Activated CD4-positive, CD25-positive, alpha-beta regulatory T cell (primary cell): ENCODE measurements around the gene TUBB.
"Not testable (repeated sequence)": the region's sequence is repeated elsewhere in the genome, so short reads cannot be mapped to it uniquely, and the experiment has no call there.

Source experiments
- DNase-seq, 4 experiments: peaks; one replicate each; lab custom pipeline; 2025; lab: John Stamatoyannopoulos, UW

TUBB gene

DNA sequence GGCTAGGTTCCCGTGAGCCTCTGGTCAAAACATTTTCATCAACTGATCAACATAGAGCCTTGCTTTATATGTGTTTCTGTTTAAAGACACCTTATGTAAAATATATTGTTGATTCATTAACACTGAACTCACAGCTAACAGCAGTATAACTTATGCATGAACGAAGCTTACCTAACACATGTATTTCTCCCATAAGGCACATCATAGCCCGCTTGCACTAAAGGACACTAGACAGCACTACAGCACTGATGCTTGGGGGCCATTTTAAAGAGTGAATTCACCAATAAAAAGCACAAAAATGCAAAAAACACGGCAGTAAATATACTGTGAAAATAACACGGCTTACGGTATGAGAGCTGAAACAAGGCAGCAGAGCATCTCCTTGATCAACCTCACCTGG, 18.4 kb downstream of the TUBB start:
- DNase-seq = no peak

DNA sequence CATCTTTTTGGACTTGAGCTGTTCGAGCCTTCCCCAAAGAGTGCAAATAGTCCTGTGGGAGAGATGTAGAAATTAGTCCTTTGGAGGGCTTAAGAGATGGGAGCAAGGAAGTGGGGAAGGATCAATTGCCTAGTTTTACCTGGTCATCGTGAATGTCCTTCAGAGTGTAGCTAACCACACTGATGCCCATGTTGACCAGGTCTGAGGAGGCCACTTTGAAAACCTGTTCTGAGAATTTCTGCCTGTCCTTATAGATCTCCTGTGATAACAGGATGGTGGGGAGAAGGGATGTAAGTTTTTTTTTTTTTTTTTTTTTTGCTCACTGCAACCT, 20.4 kb downstream of the TUBB start:
- no peak for DNase-seq

DNA sequence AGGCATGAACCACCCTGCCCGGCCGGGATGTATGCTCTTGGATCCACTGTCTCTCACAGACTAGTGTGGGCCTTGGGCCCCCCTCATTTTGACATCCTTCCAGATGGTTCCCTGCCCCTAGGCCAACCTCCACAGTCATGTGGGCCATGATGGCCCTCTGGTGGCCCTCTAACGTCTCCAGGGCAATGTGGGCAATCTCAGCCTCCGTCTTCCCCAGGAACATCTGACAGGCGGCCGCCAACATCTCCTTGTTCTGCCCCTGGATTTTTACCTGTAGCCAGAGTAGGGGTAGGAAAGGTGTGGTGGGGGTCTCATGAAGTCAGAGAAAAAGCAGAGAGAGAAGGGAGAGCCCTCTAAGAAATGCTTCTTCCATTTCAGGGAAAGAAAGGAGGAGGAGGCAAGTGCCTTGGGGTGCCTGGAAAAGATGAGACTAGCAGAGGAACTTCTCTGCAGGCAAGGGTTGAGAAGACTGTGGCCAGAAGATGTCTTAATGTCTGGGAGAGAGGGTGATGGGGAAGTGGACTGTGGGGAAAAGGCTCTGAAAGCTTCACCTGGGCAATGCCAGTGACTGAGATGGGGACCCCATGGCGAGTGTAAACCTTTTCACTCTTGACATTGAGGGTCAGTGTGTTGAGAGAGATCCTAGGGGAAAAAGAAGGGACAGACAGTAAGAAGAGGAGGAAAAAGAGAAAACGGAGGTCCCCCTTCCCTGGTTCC, 21.1 kb downstream of the TUBB start:
- no peak for DNase-seq

DNA sequence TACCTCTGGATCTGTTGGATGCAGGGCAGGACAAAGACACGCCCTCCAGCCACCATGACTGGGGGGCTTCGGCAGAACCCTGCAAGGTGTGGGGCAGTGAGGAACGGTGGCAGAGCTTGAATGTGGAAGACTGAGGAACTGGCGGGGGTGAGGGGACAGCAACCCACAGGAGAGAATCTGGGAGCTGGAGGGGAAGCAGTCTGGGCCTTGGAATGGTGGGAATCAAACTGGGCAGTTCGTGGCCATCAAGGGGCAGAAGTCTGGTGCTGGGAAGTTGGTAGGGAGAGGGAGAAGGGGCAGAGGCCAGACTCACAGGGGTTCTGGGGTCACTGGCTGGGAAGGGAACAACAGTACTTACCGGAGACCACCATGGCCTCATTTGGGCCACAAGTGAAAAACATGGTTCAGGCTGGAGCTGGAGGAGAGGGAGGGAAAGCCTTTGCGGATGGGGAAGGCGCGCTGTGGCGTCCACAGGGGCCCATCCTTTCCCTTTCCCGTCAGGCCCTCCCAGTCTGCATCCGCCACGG, 21.7 kb downstream of the TUBB start:
- no peak for DNase-seq

DNA sequence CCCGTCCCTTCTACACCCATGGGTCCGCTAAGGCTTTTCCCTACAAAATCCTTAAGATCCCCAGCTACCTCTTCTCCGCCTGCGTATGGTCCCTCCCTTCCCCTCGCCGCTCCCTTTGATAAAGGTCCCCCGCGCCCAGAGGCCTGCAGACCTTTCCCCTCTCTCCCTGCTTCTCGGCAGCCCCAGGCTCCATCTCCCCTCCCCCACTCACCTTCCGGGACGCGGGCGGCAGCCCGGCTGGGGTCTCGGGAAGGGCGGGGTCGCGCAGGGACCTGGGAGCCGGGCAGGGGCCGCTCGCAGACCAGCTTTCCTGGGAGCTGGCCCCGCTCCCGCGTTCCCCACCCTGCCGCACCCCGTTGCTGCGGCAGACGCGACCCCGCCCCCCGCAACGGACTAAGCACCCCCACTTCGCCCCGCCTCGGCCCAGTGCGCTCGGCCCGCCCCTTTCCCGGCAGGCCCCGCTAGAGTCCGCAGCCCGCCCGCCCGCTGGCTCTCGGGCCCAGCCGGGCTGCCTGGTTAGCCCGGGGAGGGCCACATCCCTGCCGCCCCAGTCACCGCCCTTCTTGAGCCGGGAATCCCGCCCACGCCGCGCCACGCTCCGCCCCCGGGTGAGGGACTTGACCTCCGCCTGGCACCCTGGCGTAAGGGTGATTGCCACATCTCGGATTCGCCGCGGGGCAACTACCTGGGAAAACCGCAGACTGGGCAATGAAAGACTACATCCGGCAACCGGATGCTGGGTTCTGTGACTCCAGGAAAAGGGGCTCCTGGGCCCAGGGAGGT, 22.4 kb downstream of the TUBB start, which contains the start of gene FLOT1:
TSS of gene FLOT1 (minus strand) at position 372 of the 783 bp plus-strand sequence. CDS start 498 bp downstream, outside the sequence.
- DNase-seq = peak; percentile 60 to 87 (median 74)

DNA sequence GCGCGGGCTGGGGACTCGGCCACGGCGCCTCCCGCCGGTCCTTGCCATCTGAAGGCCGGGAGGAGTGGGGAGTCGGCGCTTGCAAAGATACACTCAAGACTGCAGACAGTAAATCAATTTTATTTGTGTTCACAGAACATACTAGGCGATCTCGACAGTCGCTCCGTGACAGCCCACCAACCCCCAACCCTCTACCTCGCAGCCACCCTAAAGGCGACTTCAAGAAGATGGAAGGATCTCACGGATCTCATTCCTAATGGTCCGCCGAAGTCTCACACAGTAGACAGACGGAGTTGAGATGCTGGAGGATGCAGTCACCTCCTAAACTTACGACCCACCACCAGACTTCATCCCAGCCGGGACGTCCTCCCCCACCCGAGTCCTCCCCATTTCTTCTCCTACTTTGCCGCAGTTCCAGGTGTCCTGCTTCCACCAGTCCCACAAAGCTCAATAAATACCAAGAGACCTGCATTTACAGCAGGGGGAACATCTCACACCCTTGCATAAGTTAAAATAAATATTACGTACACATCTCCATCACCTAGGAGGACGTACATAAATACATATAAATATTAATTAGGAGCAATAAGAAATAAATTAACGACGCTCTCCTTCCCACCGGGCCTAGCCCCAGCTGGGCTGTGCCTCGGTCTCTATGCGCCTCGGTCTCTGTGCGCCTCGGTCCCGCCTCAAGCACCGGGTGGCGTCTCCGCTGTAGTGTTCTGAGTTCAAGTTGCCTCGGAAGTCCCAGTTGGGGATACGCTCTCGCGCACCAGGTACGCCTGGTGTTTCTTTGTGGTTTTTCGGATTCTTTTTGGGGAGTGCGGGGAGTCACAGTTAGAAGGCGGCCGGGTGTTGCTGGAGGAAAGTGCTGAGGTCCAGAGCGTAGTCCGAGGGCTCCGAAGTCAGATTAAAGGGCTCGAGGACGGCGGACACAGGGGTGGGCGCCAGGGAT, 23.2 kb downstream of the TUBB start:
- DNase-seq = peak in 1 of 4 experiments; percentile 10

DNA sequence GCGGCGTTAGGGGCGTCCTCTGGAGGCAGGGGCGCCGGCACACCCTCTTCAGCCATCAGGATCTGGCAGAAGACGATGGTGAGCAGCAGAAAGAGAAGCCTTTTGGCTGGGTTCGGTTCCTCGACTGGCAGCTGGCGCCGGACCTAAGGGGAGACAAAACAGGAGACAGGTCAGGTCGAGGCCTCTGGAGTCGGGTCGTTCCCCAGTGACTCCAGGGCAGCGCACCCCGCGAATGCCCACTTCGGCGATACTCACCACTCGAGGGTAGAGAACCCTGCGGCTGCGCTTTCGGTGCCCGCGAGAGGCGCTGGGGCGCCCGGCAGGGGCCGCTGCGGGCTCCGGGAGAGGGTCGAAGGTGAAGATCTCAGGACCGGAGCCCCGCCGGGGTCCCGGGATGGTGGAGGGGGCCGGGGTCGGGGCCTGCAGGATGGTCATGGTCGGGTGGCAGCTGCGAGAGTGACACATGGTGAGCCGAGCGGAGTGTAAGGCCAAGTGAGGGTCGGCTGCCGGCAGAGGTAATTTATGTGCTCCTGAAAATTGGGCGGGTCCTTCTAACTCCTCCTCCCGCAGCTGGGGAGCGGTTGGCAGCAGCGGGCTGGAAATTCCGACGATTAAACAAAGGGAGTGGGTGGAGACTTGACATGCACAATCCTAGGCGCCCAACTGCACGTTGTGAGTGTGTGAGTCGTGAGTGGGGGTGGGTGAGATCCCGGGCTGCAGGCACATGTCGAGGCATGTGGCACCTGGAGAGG, 24.1 kb downstream of the TUBB start, which contains the start of gene IER3:
TSS of gene IER3 (minus strand) at position 494 of the 752 bp plus-strand sequence. CDS start at position 465, 29 bp downstream.
- DNase-seq = peak; percentile 43 to 74 (median 62)

DNA sequence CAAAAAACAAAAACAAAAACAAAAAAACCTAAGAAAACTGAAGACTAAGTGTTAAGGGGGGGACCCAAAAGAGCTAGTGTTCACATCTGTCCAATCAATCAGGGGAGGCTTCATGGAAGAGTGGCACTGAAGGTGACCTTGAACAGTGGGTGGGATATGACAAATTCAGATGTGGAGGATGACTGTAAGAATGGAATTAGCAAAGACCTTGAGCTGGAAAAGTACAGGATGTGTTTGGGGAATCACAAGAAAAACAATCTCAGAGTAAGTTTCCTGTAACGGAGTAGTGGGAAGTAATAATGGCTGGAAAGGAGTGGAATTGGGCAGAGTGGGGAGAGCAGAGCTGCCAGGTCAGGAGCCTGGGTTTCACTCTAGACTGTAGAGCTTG, 27.1 kb downstream of the TUBB start:
- DNase-seq = no peak

DNA sequence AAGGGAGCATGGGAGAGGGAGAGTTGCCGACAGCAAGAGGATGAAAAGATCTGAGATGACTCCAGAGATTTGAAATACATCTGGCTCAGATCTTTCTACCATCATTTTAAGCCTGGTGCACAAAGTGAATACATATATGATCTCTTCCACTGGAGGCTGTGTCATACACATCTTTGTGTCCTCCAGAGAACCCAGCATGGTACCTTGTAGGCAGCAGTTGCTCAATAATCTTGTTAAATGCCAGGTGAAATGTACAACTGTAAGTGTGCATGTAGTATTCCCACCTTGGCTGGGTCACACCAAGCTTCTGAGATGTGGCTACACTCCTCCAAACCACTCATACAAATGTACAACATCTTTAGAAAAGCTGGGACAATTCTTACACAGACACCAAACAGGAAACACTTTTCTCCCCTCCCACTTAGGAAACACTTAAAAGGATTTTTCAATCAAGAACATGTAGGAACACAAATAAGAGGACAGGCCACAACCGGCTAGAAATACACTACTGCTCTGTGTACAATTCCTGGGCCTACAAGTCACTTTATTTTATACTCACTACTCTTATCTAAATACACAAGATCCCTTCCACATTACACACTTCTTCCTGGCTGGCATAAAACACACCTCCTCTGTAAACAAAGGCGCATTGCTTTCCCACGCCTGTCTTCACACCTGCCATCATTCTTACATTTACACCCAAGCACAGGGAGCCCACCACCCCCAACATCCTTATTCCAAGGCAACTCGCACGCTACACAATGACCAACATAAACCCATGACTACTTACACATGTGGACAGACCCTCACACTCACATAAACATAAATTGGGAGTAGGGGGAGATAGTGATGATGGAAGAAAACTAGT, 28.0 kb downstream of the TUBB start:
- DNase-seq = no peak

DNA sequence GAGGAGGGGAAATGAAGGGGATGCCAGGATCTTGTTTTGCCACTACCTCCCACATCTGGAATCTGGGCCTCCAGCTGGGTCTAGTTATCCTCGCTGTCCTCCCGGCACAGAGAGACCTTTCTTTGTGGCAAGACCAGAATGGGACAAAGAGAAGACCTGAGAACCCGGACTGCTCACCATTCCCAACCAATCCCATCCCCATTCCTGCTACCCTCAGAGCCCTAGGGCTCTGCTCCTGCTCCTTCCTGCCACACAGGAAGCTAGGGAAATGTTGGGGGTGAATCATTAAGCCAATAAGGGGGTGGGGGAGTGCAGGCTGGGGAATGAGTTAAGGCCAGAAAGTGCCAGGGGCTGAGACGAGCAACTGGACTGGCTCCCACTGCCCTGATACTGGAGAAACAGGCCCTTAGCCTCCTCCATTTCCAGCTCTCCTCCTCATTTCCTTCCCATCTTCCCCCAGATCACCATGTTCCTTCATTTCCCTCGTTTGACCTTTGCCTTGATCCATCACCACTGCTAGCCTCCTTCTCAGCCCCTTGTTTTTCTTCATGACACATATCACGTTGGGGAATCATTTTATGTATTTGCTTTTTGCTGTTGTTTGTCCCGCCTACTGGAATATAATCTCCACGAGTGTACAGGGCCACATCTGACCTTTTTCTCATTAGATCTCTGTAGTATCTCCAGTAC, 28.8 kb downstream of the TUBB start:
- DNase-seq = no peak

DNA sequence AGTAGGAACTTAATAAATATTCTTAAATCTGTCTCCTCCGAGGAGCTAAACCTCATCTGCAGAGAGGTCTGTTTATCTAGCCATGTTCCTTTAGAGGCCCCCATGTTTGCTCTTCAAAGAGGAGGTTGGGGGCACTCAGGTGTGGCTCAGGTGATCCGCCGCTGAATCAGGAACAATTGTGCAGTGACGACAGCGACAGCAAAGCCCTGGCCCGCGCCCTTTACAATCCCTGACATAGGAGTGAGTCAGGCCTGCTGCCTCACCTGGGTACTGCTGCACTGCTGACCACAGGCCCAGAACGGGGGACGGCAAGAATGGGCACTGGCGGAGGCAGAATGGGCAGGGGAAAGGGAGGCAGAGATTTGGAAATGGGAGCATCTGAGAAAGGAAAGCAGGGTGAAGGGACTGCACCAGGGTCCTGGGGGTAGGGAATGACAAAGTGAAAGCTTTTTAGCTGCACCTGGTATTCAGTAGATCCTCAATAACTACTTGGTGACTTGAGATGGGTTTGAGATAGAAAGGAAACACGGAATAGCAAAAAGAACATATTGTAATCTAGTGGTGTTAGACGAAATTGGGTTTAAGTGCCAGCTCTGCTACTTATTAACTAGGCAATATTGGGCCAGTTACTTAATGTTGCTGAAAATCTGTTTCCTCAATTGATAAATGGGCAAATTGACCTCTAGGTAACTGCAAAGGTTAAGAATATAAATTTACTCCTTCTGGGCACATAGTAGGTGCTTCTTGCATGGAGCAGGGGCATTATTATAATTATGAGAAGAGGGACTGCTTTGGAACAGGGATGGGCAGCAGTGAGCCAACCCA, 29.6 kb downstream of the TUBB start:
- DNase-seq = no peak

DNA sequence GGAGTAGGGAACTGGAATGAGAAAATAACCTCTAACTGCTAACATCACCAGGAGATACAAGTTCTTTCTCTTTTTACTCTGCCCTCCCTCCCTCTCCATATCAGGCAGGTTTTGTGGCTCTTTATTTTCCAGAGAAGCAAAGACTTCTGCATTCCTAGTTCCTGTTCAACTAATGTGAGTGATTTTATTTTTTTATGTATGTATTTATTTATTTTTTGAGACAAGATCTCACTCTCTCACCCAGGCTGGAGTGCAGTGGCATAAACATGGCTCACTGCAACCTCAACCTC, 30.2 kb downstream of the TUBB start:
- DNase-seq = no peak

DNA sequence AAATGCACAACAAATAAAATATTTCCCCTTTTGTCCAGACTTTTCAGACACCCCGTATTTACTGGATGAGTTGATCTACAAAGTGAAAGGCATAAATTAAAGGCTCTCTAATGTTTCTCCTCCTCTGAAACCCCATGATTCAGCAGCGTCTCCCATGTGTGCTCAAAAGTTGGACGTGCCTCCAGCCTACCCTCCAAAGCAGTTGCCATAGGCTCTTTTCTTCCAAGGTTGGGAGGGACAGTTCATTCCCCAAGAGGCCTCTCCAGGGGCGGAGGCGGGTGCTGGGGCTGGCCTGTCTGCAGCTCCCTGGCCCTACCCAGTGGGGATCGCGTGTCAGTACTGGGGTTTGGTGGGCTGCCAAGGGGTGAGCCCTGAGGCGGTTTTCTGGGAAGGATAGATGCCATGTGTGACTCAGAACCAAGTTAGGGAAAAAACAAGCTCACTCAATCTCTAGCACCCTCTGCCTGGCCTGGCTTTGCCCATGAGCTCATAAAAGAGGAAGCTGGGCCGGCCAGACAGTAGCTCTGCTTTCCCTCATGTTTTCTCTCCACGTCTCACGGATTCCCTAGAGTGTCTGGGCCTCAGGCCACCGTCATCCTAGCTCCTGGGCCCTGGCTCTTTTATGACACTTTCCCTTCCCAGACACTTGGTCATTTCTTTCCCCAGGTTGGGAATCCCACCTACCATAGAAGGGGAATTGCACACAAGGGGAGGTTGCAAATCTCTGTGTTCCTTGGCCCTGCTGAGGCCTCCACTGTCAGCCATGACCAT, 32.2 kb downstream of the TUBB start:
- no peak for DNase-seq

DNA sequence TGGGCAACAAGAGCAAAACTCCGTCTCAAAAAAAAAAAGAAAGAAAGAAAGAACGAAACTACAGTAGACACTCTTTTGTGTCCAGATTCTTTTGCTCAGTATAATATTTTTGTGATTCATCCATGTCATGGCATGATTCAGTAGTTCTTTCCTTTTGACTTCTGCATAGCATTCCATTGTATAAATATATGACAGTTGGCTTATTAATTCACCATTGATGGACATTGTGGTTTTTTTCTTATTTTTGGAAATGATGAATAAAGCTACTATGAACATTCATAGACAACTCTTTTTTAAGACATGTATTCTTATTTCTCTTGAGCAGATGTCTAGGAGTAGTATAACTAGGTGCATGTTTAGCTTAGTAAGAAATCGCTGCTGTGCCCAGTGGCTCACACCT, 34.5 kb downstream of the TUBB start:
- no peak for DNase-seq

DNA sequence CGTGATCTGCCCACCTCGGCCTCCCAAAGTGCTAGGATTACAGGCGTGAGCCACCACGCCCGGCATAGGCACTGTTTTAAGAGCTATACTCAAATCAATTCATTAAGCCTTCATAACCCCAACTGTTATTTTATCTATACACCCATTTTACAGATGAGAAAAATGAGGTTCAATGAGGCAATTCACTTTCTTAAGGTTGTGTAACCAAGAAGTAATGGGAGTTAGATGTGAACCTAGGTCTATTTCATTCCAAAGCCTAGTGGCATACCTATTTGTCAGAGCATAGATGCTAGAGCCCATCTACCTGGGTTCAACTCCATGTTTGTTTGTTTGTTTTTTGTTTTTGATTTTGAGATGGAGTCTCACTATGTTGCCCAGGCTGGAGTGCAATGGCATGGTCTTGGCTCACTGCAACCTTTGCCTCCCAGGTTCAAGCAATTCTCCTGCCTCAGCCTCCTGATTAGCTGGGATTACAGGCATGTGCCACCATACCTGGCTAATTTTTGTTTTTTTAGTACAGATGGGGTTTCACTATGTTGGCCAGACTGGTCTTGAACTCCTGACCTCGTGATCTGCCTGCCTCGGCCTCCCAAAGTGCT, 36.4 kb downstream of the TUBB start:
- not testable (repeated sequence) for DNase-seq

DNA sequence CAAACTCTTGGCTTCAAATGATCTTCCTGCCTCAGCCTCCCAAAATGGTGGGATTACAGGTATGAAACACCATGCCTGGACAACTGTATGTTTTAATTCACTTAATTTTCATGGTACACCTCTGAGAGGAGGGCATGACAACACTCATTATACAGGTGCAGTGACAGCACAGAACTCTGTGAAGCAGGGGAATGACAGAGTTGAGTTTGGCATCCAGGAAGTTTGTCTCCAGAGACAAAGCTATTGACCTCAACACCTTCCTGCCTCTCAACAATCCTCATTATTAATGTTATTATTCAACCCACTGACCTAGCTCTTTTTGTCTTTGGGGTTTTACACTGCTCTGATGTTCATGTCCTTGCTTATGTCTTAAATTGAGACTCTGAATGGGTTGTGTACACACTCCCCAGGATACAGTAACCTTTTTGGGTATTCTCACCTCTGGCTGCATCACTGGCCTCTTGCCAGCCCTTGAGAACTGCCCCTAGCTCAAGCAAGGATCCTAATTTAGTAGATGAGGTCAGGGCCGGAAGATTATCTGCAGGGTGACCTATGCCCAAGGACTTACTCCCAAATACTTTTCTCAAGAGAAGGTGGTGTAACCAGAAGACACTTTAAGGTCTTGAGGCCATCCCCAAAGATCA, 37.2 kb downstream of the TUBB start:
- no peak for DNase-seq

DNA sequence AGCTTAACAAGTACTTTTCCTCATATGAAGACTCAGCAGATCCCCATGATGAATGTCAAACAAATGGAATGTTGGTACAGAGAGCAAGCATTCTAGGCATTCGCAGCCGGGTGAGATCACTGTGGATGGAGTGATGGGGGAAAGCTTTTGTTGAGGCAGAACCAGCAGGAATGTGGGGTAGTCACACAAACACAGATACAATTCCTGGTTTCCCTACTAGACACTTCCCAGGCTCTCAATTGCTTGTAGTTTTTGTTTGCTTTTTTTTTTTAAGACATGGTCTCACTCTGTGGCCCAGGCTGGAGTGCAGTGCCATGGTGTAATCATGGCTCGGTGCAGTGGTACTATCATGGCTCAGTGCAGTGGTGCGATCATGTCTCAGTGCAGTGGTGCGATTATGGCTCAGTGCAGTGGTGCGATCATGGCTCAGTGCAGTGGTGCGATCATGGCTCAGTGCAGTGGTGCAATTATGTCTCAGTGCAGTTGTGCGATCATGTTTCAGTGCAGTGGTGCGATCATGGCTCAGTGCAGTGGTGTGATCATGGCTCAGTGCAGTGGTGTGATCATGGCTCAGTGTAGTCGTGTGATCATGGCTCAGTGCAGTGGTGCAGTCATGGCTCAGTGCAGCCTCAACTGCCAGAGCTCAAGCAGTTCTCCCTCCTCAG, 39.6 kb downstream of the TUBB start:
- no peak for DNase-seq
